Measurements from ENCODE around the gene MIS18BP1.

- TF ChIP-seq CREB5 (CRISPR knock-in tag; IDR thresholded peaks at IDR 0.05; ENCODE audit: low read depth) (no peak), CSDC2 (CRISPR knock-in tag; IDR thresholded peaks at IDR 0.05) (no peak), TCF4 (CRISPR knock-in tag; IDR thresholded peaks at IDR 0.05; ENCODE audit: borderline replicate concordance) (no peak), TOX (CRISPR knock-in tag; IDR thresholded peaks at IDR 0.05; ENCODE audit: borderline replicate concordance) (no peak), PATZ1 (CRISPR knock-in tag; IDR thresholded peaks at IDR 0.05; ENCODE audit: borderline replicate concordance) (no peak), ZFP30 (CRISPR knock-in tag; IDR thresholded peaks at IDR 0.05) (no peak), RARB (CRISPR knock-in tag; IDR thresholded peaks at IDR 0.05) (no peak)
Observed at GRCh38 chr14:45267071-45267470, 14.1 kb upstream of the MIS18BP1 start.

Data from SK-N-SH treated with all-trans-retinoic acid at 6 μM for 48 hours (cell line).